Fibroblast of villous mesenchyme (primary cell): ENCODE data around the gene CTXN1. TPM values are rescaled to one million over a fixed set of nuclear protein-coding genes. Genes with fewer than 3 reads are reported as not detected.
A peak's percentile ranks its signal among the peaks of the same experiment; 100 is the strongest.
"Not testable (repeated sequence)": the region's sequence is repeated elsewhere in the genome, so short reads cannot be mapped to it uniquely, and the experiment has no call there.

Source experiments
- DNase-seq: peaks from one replicate; pipeline ENCODE4 v3.0.0-alpha.2; 2010; ENCODE audit warnings: low read depth
- H3K4me3 ChIP-seq: 2 replicates; pipeline ENCODE4 v1.5.1; 2011; ENCODE audit warnings: low read depth, mild to moderate bottlenecking, low read length
- total RNA-seq: library from RNA; depleted of rRNA; stranded (reverse); fragments of >200 nt; gene quantifications from 2 replicates; pipeline ENCODE4 v1.2.3, GENCODE V29; 2012
- TF ChIP-seq, protein P1 (sequence below): IDR thresholded peaks from 2 replicates; pipeline ENCODE4 v1.5.1; 2012; ENCODE audit warnings: low read depth, mild to moderate bottlenecking, low read length; ENCODE audit not compliant: insufficient read depth

The CTXN1 gene
- total RNA-seq, 1 donor: 3.0 TPM

DNA sequence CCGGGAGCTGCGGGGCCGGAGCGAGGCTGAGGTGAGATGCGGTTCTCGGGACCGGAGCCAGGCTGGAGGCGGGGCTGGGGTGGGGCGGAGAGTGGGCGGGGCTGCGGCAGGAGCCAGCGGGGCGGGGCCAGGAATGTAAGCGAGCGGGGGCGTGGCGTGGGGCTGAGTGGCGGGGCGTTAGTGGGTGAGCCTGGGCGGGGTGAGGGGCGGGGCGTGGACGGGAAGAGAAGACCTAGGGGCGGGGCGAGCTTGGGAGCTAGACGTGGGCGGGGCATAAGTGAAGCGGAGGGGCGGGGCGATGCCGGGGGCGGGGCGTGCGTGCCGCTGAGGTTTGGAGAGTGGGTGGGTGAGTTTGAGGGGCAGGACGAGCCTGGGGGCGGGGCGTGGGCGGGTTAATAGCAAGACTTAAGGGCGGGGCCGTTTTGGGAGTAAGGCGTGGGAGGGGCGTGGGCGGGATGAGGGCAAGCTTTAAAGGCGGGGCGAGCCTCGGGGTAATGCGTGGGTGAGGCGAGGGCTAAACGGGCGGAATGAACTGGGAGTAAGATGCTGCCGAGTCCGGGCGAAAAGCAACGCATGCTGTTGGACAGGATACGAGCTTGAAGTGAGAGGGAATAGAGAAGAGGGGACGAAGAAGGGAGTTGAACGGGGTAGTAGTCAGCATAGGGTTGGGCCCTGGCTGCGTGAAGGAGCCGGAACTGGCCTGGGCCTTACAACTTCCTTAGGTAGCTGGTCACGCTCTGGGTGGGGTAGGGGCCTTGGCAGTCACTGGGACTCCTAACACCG lies 5.2 kb downstream of the CTXN1 start:
- DNase-seq: peak; percentile 99
- peak overlapping the region; percentile 75 for H3K4me3 ChIP-seq
- TF ChIP-seq, protein P1, sequence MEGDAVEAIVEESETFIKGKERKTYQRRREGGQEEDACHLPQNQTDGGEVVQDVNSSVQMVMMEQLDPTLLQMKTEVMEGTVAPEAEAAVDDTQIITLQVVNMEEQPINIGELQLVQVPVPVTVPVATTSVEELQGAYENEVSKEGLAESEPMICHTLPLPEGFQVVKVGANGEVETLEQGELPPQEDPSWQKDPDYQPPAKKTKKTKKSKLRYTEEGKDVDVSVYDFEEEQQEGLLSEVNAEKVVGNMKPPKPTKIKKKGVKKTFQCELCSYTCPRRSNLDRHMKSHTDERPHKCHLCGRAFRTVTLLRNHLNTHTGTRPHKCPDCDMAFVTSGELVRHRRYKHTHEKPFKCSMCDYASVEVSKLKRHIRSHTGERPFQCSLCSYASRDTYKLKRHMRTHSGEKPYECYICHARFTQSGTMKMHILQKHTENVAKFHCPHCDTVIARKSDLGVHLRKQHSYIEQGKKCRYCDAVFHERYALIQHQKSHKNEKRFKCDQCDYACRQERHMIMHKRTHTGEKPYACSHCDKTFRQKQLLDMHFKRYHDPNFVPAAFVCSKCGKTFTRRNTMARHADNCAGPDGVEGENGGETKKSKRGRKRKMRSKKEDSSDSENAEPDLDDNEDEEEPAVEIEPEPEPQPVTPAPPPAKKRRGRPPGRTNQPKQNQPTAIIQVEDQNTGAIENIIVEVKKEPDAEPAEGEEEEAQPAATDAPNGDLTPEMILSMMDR: no peak

DNA sequence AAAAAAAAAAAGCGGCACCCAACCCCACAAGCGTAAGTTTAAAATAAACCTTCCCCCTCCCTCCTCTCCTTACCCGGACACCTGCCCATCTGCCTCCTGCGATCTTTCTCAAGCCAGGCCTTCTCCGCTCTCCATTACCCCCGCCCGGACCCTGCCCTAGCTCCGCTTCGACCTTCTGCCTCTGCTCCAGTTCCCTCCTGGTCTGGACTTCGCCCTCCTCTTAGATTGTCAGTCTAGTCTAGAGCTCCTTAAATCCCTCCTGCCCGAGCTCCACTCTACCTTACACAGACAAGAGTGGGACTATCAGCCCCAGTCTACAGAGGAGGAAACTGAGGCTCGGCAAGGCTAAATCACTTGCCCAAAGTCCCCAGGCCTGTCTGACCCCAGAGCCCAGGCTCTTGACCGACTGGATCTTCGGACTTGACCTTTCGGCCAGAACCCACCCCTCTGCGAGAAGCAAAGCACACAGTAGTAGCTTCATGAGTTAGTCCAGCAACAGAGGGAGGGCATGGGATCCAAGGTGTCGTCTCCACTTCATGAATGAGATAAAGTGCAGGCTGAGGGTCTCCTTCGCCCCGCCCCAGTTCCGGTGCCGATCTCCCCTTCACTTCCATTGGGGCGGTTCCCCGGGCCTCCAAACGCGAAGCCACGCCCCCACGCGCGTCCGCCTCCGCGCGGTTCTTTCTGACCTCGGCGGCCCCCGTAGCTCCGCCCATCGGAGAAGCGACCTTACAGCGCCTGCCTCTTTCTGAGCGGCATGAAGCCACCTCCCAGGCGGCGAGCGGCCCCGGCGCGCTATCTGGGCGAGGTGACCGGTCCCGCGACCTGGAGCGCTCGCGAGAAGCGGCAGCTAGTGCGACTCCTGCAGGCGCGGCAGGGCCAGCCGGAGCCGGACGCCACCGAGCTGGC lies 6.1 kb downstream of the CTXN1 start, which contains the start of gene SNAPC2:
Gene SNAPC2 (plus strand): TSS at position 729 of the 909 bp plus-strand sequence. CDS start 29 bp downstream, at position 758.
- TF ChIP-seq, protein P1: no peak
- peak within 1 kb of the TSS; percentile 75 for H3K4me3 ChIP-seq
- peak; percentile 95 for DNase-seq

DNA sequence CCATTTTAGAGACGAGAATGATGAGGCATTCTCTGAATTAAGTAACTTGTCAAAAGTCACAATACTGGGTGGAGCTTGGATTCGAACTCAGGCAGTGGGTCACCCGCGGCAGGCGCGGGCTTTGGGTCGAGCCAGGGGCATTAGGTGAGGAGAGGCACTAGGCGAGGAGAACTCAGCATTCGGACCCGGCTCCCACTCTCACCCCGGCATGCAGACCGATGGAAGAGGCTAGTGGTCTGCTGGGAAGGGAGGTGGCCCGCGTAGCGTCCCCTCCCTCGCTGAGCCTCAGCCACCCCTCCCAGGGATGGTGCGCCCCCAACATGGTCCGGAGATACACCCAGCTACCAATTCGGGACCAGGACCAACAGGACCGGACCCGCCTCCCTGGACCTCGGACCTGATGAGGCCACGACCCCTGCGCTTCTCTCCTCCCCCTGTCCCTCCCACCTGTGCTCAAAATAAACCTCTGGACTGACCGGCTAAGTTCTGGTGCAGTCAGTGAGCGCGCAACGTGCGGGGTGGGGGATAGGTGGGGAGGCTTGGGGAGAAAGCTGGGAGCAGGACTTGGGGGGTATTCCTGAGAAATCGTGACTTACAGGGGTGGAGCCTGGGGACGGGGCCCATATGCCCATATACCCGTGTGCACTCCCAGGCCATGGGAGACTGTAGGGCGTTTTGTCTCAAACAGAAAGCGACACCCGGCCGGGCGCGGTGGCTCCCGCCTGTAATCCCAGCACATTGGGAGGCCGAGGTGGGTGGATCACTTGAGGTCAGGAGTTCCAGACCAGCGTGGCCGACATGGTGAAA lies 7.1 kb downstream of the CTXN1 start:
- no peak overlapping the region for H3K4me3 ChIP-seq
- TF ChIP-seq, protein P1: no peak
- DNase-seq: no peak

DNA sequence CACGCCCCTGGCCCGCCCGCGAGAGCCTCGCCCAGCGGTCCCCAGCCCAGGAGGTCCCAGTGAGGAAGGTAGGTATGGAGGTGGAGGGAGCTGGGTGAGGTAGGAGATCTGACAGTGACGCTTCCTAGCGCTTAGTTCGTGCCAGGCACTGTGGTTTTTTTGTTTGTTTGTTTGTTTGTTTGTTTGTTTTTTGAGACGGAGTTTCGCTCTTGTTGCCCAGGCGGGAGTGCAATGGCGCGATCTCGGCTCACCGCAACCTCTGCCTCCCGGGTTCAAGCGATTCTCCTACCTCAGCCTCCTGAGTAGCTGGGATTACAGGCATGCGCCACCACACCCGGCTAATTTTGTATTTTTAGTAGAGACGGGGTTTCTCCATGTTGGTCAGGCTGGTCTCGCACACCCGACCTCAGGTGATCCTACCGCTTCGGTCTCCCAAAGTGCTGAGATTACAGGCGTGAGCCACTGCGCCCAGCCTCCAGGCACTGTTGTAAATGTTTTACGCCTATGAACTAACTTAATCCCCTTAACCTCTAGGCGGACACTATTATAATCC lies 7.8 kb downstream of the CTXN1 start:
- DNase-seq: not testable (repeated sequence)
- H3K4me3 ChIP-seq: peak overlapping the region; percentile 52

DNA sequence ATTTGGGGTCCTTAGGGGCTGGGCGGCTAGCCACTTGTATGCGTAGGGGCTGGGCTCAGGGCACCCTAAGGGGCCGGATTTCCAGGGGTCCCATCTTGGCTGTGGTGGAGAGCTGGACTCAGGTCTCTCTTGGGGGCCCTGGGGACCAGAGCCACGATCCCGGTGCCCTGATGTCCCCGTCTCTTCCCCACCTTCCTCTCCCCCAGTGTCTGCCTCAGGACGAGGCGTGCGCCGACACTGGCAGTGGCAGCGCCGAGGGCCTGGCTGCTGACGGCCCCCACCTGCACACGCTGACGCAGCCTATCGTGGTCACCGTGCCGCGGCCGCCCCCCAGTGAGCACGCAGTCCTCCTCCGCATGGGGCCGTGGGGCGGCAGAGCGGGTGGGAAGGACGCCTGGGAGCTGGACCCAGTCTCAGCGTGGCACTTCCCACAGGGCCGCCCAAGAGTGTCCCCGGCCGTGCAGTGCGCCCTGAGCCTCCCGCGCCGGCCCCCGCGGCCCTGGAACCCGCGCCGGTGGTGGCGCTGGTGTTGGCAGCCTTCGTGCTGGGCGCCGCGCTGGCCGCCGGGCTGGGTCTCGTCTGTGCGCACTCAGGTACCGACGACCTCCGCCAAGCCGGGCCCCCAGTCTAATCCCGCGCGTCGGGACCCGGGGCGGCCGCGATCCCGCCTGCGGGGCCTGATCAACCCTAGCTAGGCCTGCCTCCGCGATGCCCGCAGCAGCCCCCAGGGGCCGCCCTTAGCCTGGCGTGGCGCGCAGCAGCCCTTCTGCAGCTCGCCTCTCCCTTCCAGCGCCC lies 8.5 kb downstream of the CTXN1 start:
- TF ChIP-seq, protein P1: peak; percentile 71
- peak overlapping the region; percentile 52 for H3K4me3 ChIP-seq
- DNase-seq: peak; percentile 69

DNA sequence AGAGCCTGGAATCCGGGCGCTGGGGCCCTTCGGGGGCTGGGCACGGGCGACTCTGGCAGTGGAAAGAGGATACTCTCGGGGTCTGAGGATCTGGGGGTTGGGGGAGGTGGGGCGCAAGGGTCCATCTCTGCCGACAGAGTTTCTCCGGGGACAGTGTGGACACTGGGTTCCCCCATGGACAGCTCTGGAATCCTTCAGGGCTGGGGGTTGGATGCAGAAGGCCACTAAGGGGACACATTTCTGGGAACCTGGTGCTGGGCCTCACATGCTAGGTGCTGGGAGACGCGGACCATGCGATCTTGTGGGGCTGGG lies 9.0 kb downstream of the CTXN1 start:
- peak overlapping the region; percentile 52 for H3K4me3 ChIP-seq
- TF ChIP-seq, protein P1: no peak

More for the DNA sequence above, 9.0 kb downstream of the CTXN1 start:
- no peak for DNase-seq
